K562 (cell line): Measurements from ENCODE around the gene B3GAT3. TPM values are rescaled to one million over a fixed set of nuclear protein-coding genes. Genes with fewer than 3 reads are reported as not detected.

ENCODE experiments used
- BCLAF1 ChIP-seq, 2 experiments: fragments of 450-650 bp in 1 of 2; IDR thresholded peaks; 2 replicates each; pipeline ENCODE4 v1.6.1; 2011 to 2017; ENCODE audit warnings: low read depth in 2 of 2, antibody characterized with exemption in 1 of 2, borderline replicate concordance in 1 of 2, low read length in 1 of 2, mild to moderate bottlenecking in 1 of 2, mixed read lengths in 1 of 2; ENCODE audit not compliant: control insufficient read depth in 1 of 2
- CHCHD3 ChIP-seq: fragments of 250-450 bp; sonication (Bioruptor Pico); IDR thresholded peaks from 2 replicates; pipeline ENCODE4 v2.1.2; 2022; ENCODE audit warnings: mild to moderate bottlenecking
- ESRRB ChIP-seq: fragments of 250-450 bp; sonication (Bioruptor Pico); IDR thresholded peaks from 2 replicates; pipeline ENCODE4 v1.5.0; 2020; ENCODE audit warnings: mild to moderate bottlenecking, moderate library complexity, borderline replicate concordance
- FOXK2 ChIP-seq, 2 experiments: fragments of 450-650 bp; IDR thresholded peaks in 1 of 2; conservative IDR thresholded peaks in 1 of 2; 2 replicates each; pipeline ENCODE4 v1.6.1; 2016; ENCODE audit warnings: low read depth in 2 of 2, mild to moderate bottlenecking in 1 of 2
- HDAC8 ChIP-seq: fragments of 450-650 bp; IDR thresholded peaks from 2 replicates; pipeline ENCODE4 v1.6.1; 2016; ENCODE audit warnings: mild to moderate bottlenecking, missing genetic modification characterization, moderate library complexity, missing compliant biosample characterization
- MCM7 ChIP-seq, 2 experiments: fragments of 450-650 bp; IDR thresholded peaks; 2 replicates each; pipeline ENCODE4 v1.6.1; 2016 to 2018
- SMAD1 ChIP-seq: fragments of 150-350 bp; IDR thresholded peaks from 2 replicates; pipeline ENCODE4 v1.6.1; 2014; ENCODE audit warnings: low read length, low read depth; ENCODE audit not compliant: partially characterized antibody
- ZBTB17 ChIP-seq: fragments of 450-650 bp; formaldehyde crosslinking; IDR thresholded peaks from 2 replicates; pipeline ENCODE4 v1.4.0; 2020; ENCODE audit warnings: mild to moderate bottlenecking
- ZFP36 ChIP-seq: fragments of 150-350 bp; IDR thresholded peaks from 2 replicates; pipeline ENCODE4 v1.6.1; 2018; ENCODE audit warnings: low read length, low read depth; ENCODE audit not compliant: partially characterized antibody
- ZNF444 ChIP-seq: fragments of 250-450 bp; sonication (Bioruptor Pico); IDR thresholded peaks from 2 replicates; pipeline ENCODE4 v1.4.0; 2020; ENCODE audit warnings: mild to moderate bottlenecking, moderate library complexity
- ZNF695 ChIP-seq: fragments of 450-650 bp; formaldehyde crosslinking; IDR thresholded peaks from 2 replicates; pipeline ENCODE4 v1.4.0; 2020; ENCODE audit warnings: mild to moderate bottlenecking, moderate library complexity
- ZNF717 ChIP-seq: fragments of 250-450 bp; sonication (Bioruptor Pico); IDR thresholded peaks from 2 replicates; pipeline ENCODE4 v1.5.0; 2021
- polyA plus RNA-seq, 8 experiments: library from polyadenylated mRNA; depleted of rRNA in 4 of 8; stranded (reverse) in 5 of 8; unstranded in 3 of 8; fragments of >200 nt; fragmentation: Nextera tagmentation in 2 of 8; fragmentation: Illumina TruSeq in 1 of 8; extraction: Ambion mirVana in 2 of 8; extraction: Trizol in 1 of 8; gene quantifications; 2 replicates each; pipeline versions ENCODE4 v1.2.1 to v1.2.3, GENCODE V29; 2011 to 2014; ENCODE audit warnings: inconsistent platforms in 1 of 8, missing spikeins in 1 of 8
- total RNA-seq, 7 experiments: library from RNA; depleted of rRNA in 6 of 7; stranded (reverse); fragments of >200 nt in 6 of 7; fragmentation: Illumina TruSeq in 2 of 7; extraction: Trizol in 2 of 7; gene quantifications; 2 replicates each; pipeline versions ENCODE4 v1.2.1 to v1.2.3, GENCODE V29; 2011 to 2021; ENCODE audit warnings: low replicate concordance in 1 of 7
- TF ChIP-seq, protein P1 (sequence below): fragments of 450-650 bp; IDR thresholded peaks from 2 replicates; pipeline ENCODE4 v1.6.1; 2017; ENCODE audit warnings: mild to moderate bottlenecking, moderate library complexity
- TF ChIP-seq, protein P2 (sequence below): fragments of 250-450 bp; sonication (Bioruptor Pico); IDR thresholded peaks from 2 replicates; pipeline ENCODE4 v1.8.0; 2021; ENCODE audit warnings: moderate library complexity, mild to moderate bottlenecking, inconsistent platforms
- TF ChIP-seq, protein P3 (sequence below): fragments of 450-650 bp; formaldehyde crosslinking; IDR thresholded peaks from 2 replicates; pipeline ENCODE4 v1.4.0; 2022; ENCODE audit warnings: missing genetic modification characterization
- TF ChIP-seq, protein P4 (sequence below): fragments of 450-650 bp; IDR thresholded peaks from 2 replicates; pipeline ENCODE4 v1.6.1; 2017; ENCODE audit warnings: antibody characterized with exemption, mild to moderate bottlenecking

B3GAT3 gene
- total and polyA plus RNA-seq, 9 of the 15 experiments (the other 6 are each of a cell fraction or from before 2014, with no cell fraction given): 0.30 to 64.0 (median 21.4) TPM

- no peak for TF ChIP-seq BCLAF1 (IDR thresholded peaks at IDR 0.05; ENCODE audit: borderline replicate concordance in 1 of 2, control insufficient read depth in 1 of 2, low read depth in 2 of 2, low read length in 1 of 2)
- TF ChIP-seq ESRRB (CRISPR knock-in tag): 0 out of 2 replicates have a peak, but pooled peaks have one; percentile 67
- no peak for TF ChIP-seq ZNF444 (CRISPR knock-in tag)
- peak; percentile 85 for TF ChIP-seq ZBTB17 (CRISPR knock-in tag)
- TF ChIP-seq ZNF717: peak; percentile 91
- 0 out of 4 replicates have a peak, but pooled peaks of 1 of the 2 experiments have one; percentile 17 for TF ChIP-seq FOXK2 (conservative IDR thresholded peaks at IDR 0.05 in 1 of 2, IDR thresholded peaks at IDR 0.05 in 1 of 2; ENCODE audit: low read depth in 2 of 2)
- TF ChIP-seq MCM7 (IDR thresholded peaks at IDR 0.05): no peak
- peak; percentile 97 for TF ChIP-seq CHCHD3 (CRISPR knock-in tag)
- TF ChIP-seq, protein P1, sequence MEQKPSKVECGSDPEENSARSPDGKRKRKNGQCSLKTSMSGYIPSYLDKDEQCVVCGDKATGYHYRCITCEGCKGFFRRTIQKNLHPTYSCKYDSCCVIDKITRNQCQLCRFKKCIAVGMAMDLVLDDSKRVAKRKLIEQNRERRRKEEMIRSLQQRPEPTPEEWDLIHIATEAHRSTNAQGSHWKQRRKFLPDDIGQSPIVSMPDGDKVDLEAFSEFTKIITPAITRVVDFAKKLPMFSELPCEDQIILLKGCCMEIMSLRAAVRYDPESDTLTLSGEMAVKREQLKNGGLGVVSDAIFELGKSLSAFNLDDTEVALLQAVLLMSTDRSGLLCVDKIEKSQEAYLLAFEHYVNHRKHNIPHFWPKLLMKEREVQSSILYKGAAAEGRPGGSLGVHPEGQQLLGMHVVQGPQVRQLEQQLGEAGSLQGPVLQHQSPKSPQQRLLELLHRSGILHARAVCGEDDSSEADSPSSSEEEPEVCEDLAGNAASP: no peak
- TF ChIP-seq, protein P2, sequence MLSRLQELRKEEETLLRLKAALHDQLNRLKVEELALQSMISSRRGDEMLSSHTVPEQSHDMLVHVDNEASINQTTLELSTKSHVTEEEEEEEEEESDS: no peak
- TF ChIP-seq, protein P3, sequence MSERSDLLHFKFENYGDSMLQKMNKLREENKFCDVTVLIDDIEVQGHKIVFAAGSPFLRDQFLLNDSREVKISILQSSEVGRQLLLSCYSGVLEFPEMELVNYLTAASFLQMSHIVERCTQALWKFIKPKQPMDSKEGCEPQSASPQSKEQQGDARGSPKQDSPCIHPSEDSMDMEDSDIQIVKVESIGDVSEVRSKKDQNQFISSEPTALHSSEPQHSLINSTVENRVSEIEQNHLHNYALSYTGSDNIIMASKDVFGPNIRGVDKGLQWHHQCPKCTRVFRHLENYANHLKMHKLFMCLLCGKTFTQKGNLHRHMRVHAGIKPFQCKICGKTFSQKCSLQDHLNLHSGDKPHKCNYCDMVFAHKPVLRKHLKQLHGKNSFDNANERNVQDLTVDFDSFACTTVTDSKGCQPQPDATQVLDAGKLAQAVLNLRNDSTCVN (CRISPR knock-in tag): peak; percentile 92; the same call in 1 of the 2 replicates
- peak; percentile 57 for TF ChIP-seq ZFP36
- peak; percentile 89; the same call in 1 of the 2 replicates for TF ChIP-seq ZNF695
- TF ChIP-seq SMAD1: peak; percentile 97
- TF ChIP-seq, protein P4, sequence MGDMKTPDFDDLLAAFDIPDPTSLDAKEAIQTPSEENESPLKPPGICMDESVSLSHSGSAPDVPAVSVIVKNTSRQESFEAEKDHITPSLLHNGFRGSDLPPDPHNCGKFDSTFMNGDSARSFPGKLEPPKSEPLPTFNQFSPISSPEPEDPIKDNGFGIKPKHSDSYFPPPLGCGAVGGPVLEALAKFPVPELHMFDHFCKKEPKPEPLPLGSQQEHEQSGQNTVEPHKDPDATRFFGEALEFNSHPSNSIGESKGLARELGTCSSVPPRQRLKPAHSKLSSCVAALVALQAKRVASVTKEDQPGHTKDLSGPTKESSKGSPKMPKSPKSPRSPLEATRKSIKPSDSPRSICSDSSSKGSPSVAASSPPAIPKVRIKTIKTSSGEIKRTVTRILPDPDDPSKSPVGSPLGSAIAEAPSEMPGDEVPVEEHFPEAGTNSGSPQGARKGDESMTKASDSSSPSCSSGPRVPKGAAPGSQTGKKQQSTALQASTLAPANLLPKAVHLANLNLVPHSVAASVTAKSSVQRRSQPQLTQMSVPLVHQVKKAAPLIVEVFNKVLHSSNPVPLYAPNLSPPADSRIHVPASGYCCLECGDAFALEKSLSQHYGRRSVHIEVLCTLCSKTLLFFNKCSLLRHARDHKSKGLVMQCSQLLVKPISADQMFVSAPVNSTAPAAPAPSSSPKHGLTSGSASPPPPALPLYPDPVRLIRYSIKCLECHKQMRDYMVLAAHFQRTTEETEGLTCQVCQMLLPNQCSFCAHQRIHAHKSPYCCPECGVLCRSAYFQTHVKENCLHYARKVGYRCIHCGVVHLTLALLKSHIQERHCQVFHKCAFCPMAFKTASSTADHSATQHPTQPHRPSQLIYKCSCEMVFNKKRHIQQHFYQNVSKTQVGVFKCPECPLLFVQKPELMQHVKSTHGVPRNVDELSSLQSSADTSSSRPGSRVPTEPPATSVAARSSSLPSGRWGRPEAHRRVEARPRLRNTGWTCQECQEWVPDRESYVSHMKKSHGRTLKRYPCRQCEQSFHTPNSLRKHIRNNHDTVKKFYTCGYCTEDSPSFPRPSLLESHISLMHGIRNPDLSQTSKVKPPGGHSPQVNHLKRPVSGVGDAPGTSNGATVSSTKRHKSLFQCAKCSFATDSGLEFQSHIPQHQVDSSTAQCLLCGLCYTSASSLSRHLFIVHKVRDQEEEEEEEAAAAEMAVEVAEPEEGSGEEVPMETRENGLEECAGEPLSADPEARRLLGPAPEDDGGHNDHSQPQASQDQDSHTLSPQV: no peak
- TF ChIP-seq HDAC8 (tag): no peak
Measured at GRCh38 chr11:62665075-62665598, 43.4 kb upstream of the B3GAT3 start, which contains the start of the genes C11orf98 and CSKMT (continued).
